Smooth muscle cell (in vitro differentiated cells): ENCODE results near the gene BCL2. TPM values are rescaled to one million over a fixed set of nuclear protein-coding genes. Genes with fewer than 3 reads are reported as not detected.

Experiments used
- DNase-seq: peaks from one replicate; lab custom pipeline; 2025; ENCODE audit not compliant: unreplicated experiment; lab: John Stamatoyannopoulos, UW
- H2AFZ ChIP-seq: fragments of 200-600 bp; sonication (generic); 2 replicates; pipeline ENCODE4 v1.6.0; 2016; ENCODE audit warnings: antibody characterized with exemption, low read depth, mild to moderate bottlenecking
- H3F3A ChIP-seq: fragments of 200-600 bp; sonication (generic); 2 replicates; pipeline ENCODE4 v1.6.0; 2017; ENCODE audit warnings: antibody characterized with exemption, low read depth
- H3K27ac ChIP-seq: fragments of 200-600 bp; sonication (generic); 2 replicates; pipeline ENCODE4 v1.5.1; 2016; ENCODE audit warnings: low read depth, mild to moderate bottlenecking
- H3K27me3 ChIP-seq: fragments of 200-600 bp; sonication (generic); 2 replicates; pipeline ENCODE4 v1.6.1; 2016; ENCODE audit warnings: low read depth, mild to moderate bottlenecking
- H3K36me3 ChIP-seq: fragments of 200-600 bp; sonication (generic); 2 replicates; pipeline ENCODE4 v1.5.1; 2016; ENCODE audit warnings: low read depth
- H3K4me1 ChIP-seq: fragments of 200-600 bp; sonication (generic); 2 replicates; pipeline ENCODE4 v1.5.1; 2016; ENCODE audit warnings: low read depth
- H3K4me2 ChIP-seq: fragments of 200-600 bp; sonication (generic); 2 replicates; pipeline ENCODE4 v1.6.0; 2016; ENCODE audit warnings: mild to moderate bottlenecking
- H3K4me3 ChIP-seq: fragments of 200-600 bp; sonication (generic); 2 replicates; pipeline ENCODE4 v1.5.1; 2016; ENCODE audit warnings: mild to moderate bottlenecking
- H3K79me2 ChIP-seq: fragments of 200-600 bp; sonication (generic); 2 replicates; pipeline ENCODE4 v1.6.0; 2016; ENCODE audit warnings: low read depth, mild to moderate bottlenecking
- H3K9ac ChIP-seq: fragments of 200-600 bp; sonication (generic); 2 replicates; pipeline ENCODE4 v1.6.0; 2016; ENCODE audit warnings: low read depth
- H3K9me3 ChIP-seq: fragments of 200-600 bp; sonication (generic); replicated peaks from 2 replicates; pipeline ENCODE4 v1.5.1; 2016; ENCODE audit warnings: low read depth
- H4K20me1 ChIP-seq: fragments of 200-600 bp; sonication (generic); 2 replicates; pipeline ENCODE4 v1.6.0; 2016; ENCODE audit warnings: low read depth
- CTCF ChIP-seq: fragments of 200-600 bp; sonication (generic); IDR thresholded peaks from 2 replicates; pipeline ENCODE4 v1.5.1; 2017; ENCODE audit warnings: borderline replicate concordance, mild to moderate bottlenecking, antibody characterized with exemption; ENCODE audit not compliant: insufficient read depth, poor library complexity, severe bottlenecking
- WGBS: methylation state at CpG from one replicate; pipeline ENCODE4 v1.1.7; 2016; ENCODE audit warnings: low lambda C conversion rate; 5-methylcytosine and 5-hydroxymethylcytosine counted together
- polyA plus RNA-seq: library from polyadenylated mRNA; unstranded; fragments of >200 nt; fragmentation: Nextera tagmentation; extraction: Ambion mirVana; gene quantifications from 2 replicates; pipeline ENCODE4 v1.2.1, GENCODE V29; 2016
- small RNA-seq: library from RNA; depleted of rRNA; stranded (forward); fragments of <200 nt; gene quantifications from one replicate; pipeline ENCODE3, GENCODE V24; 2014
- total RNA-seq: library from RNA; depleted of rRNA; stranded (reverse); fragments of >200 nt; gene quantifications from 2 replicates; pipeline ENCODE4 v1.2.3, GENCODE V29; 2014

The BCL2 gene
- total and polyA plus RNA-seq, 2 experiments from 2014 or later = 0.85 TPM; not detected in 1

- H3K36me3 ChIP-seq = no peaks in the 10 kb centered on the region
- no peak for TF ChIP-seq CTCF
- H3K27me3 ChIP-seq = no peaks in the 10 kb centered on the region
- peaks cover 3% of the 10 kb centered on the region for H3K4me1 ChIP-seq
- H4K20me1 ChIP-seq = no peaks in the 10 kb centered on the region
- peak overlapping the region; percentile 55 for H3K27ac ChIP-seq
- H3F3A ChIP-seq = no peaks in the 10 kb centered on the region
- no peaks in the 10 kb centered on the region for H3K9me3 ChIP-seq
- peak overlapping the region; percentile 95 for H3K4me2 ChIP-seq
- WGBS = 3% methylated on average over 19 of the region's 19 CpGs
- no peaks in the 10 kb centered on the region for H3K79me2 ChIP-seq
- H2AFZ ChIP-seq = peak overlapping the region; percentile 96
- H3K9ac ChIP-seq = no peak overlapping the region
- peak overlapping the region; percentile 53 for H3K4me3 ChIP-seq
- peak; percentile 39 for DNase-seq
These were observed 244.6 kb downstream of the BCL2 start for GRCh38 chr18:63074981-63075404.

GRCh38 chr18:63073481-63073880 is 246.1 kb downstream of the BCL2 start:
- Histone ChIP-seq H3K36me3 (no peaks in the 10 kb centered on the region), H3K27ac (no peak overlapping the region), H3K9ac (no peak overlapping the region), H3K9me3 (no peaks in the 10 kb centered on the region), H3K79me2 (no peaks in the 10 kb centered on the region), H3K4me3 (no peak overlapping the region), H2AFZ (no peak overlapping the region), H4K20me1 (no peaks in the 10 kb centered on the region), H3F3A (no peaks in the 10 kb centered on the region), H3K4me2 (no peak overlapping the region), H3K27me3 (no peaks in the 10 kb centered on the region), H3K4me1 (peaks cover 3% of the 10 kb centered on the region)
- 91% methylated on average over 2 of the region's 2 CpGs for WGBS
- no peak for TF ChIP-seq CTCF
- DNase-seq = no peak

Small RNA genes lying within 50 kb of the gene (small RNA-seq; reads per million reads assigned to genes)
- not detected for gene AC022726.1

Other genes with a start within 250 kb of the BCL2 start
- gene KDSR, start 47.4 kb upstream of the BCL2 start, total RNA-seq = 33.3 and 34.5 TPM in 2 replicates
- gene KDSR, start 47.4 kb upstream of the BCL2 start, polyA plus RNA-seq = 39.2 and 47.4 TPM in 2 replicates
- gene VPS4B, start 102.7 kb upstream of the BCL2 start, total RNA-seq = 37.4 and 41.5 TPM in 2 replicates
- gene VPS4B, start 102.7 kb upstream of the BCL2 start, polyA plus RNA-seq = 21.3 and 32.9 TPM in 2 replicates
- gene SERPINB5, start 157.2 kb upstream of the BCL2 start, total RNA-seq = 26.8 and 32.5 TPM in 2 replicates
- gene SERPINB5, start 157.2 kb upstream of the BCL2 start, polyA plus RNA-seq = 7.6 and 18.3 TPM in 2 replicates
- 16.4 and 17.0 TPM in 2 replicates for gene SERPINB12, start 222.6 kb upstream of the BCL2 start, total RNA-seq
- 0.27 and 1.3 TPM in 2 replicates for gene SERPINB12, start 222.6 kb upstream of the BCL2 start, polyA plus RNA-seq